ENCODE results near the gene HTRA1.

Gene HTRA1

DNA sequence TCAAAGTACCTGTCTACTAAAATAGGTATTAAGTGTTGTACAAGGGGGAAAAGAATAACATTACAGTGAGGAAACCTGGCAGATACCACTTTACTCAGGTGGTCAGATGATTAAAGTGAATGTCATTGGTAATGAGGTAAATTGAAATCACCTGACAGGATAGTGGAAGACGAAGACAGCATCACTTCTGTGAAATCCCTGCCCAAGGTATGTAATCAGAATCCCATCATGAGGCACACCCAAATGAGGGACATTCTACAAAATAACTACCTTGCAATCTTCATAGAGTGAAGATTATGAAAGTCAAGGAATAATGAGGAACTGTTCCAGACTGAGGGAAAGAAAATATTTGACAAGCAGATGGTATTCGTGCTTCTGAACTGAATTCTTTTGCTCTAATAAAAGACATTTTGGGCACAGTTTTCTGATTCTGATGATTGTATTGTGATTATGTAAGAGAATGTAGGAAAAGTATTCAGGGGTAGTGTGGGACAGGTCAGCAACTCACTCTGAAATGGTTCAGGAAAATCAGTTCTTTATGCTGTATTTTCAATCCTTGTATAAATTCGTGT is 40.2 kb upstream of the HTRA1 start:
- Histone ChIP-seq H3K36me3 (ENCODE audit: insufficient read depth, low read length) (no peaks in the 10 kb centered on the region), H3K79me2 (ENCODE audit: insufficient read depth, low read length) (no peaks in the 10 kb centered on the region), H3K9ac (ENCODE audit: low read length) (no peak overlapping the region), H4K20me1 (ENCODE audit: insufficient read depth, low read length) (no peaks in the 10 kb centered on the region), H3K4me3 (ENCODE audit: low read depth, low read length, poor library complexity, severe bottlenecking) (no peak overlapping the region), H3K9me3 (ENCODE audit: low read length) (no peaks in the 10 kb centered on the region), H2AFZ (ENCODE audit: low read length) (no peak overlapping the region), H3K27ac (ENCODE audit: low read depth, low read length, poor library complexity, severe bottlenecking) (no peak overlapping the region), H3K27me3 (ENCODE audit: insufficient read depth, low read length) (no peaks in the 10 kb centered on the region), H3K9me2 (ENCODE audit: low read depth, low read length) (no peaks in the 10 kb centered on the region), H3K4me2 (ENCODE audit: low read length) (no peak overlapping the region), H3F3A (ENCODE audit: insufficient read depth, low read length) (no peaks in the 10 kb centered on the region), H3K4me1 (ENCODE audit: insufficient read depth, low read length, severe bottlenecking) (no peaks in the 10 kb centered on the region)
- TF ChIP-seq, protein P1, sequence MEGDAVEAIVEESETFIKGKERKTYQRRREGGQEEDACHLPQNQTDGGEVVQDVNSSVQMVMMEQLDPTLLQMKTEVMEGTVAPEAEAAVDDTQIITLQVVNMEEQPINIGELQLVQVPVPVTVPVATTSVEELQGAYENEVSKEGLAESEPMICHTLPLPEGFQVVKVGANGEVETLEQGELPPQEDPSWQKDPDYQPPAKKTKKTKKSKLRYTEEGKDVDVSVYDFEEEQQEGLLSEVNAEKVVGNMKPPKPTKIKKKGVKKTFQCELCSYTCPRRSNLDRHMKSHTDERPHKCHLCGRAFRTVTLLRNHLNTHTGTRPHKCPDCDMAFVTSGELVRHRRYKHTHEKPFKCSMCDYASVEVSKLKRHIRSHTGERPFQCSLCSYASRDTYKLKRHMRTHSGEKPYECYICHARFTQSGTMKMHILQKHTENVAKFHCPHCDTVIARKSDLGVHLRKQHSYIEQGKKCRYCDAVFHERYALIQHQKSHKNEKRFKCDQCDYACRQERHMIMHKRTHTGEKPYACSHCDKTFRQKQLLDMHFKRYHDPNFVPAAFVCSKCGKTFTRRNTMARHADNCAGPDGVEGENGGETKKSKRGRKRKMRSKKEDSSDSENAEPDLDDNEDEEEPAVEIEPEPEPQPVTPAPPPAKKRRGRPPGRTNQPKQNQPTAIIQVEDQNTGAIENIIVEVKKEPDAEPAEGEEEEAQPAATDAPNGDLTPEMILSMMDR (IDR thresholded peaks at IDR 0.05; ENCODE audit: low read length): no peak
- no peak for TF ChIP-seq EZH2 (IDR thresholded peaks at IDR 0.05; ENCODE audit: borderline replicate concordance, low read length)

DNA sequence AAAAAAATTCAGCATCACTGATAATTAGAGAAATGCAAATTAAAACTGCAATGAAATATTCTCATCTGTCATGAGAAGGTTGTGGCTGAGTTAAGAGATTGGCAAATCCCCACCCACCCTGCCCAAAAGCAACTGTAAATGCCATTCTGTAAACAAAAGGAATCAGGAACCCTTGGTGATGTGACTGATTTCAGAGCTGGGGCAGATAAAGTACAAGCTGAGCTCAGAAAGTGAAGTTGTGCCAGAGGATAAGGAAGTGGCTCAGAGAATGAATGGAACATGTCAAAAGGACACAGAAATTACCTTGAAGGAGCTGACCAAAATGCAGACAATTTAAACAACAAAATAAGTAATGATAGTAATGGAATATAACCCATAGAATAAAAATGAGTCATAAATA is 39.6 kb upstream of the HTRA1 start:
- no peak overlapping the region for H3K4me2 ChIP-seq (ENCODE audit: low read length)
- H3K27ac ChIP-seq (ENCODE audit: low read depth, low read length, poor library complexity, severe bottlenecking): no peak overlapping the region
- H3K4me3 ChIP-seq (ENCODE audit: low read depth, low read length, poor library complexity, severe bottlenecking): no peak overlapping the region
- H3K9ac ChIP-seq (ENCODE audit: low read length): no peak overlapping the region
- no peaks in the 10 kb centered on the region for H3K9me2 ChIP-seq (ENCODE audit: low read depth, low read length)
- H3K79me2 ChIP-seq (ENCODE audit: insufficient read depth, low read length): no peaks in the 10 kb centered on the region
- no peaks in the 10 kb centered on the region for H3K4me1 ChIP-seq (ENCODE audit: insufficient read depth, low read length, severe bottlenecking)
- TF ChIP-seq, protein P1 (IDR thresholded peaks at IDR 0.05; ENCODE audit: low read length): no peak
- no peak for TF ChIP-seq EZH2 (IDR thresholded peaks at IDR 0.05; ENCODE audit: borderline replicate concordance, low read length)
- H3K36me3 ChIP-seq (ENCODE audit: insufficient read depth, low read length): no peaks in the 10 kb centered on the region
- no peak overlapping the region for H2AFZ ChIP-seq (ENCODE audit: low read length)
- H3K9me3 ChIP-seq (ENCODE audit: low read length): no peaks in the 10 kb centered on the region
- no peaks in the 10 kb centered on the region for H3F3A ChIP-seq (ENCODE audit: insufficient read depth, low read length)
- H4K20me1 ChIP-seq (ENCODE audit: insufficient read depth, low read length): no peaks in the 10 kb centered on the region
- no peaks in the 10 kb centered on the region for H3K27me3 ChIP-seq (ENCODE audit: insufficient read depth, low read length)

DNA sequence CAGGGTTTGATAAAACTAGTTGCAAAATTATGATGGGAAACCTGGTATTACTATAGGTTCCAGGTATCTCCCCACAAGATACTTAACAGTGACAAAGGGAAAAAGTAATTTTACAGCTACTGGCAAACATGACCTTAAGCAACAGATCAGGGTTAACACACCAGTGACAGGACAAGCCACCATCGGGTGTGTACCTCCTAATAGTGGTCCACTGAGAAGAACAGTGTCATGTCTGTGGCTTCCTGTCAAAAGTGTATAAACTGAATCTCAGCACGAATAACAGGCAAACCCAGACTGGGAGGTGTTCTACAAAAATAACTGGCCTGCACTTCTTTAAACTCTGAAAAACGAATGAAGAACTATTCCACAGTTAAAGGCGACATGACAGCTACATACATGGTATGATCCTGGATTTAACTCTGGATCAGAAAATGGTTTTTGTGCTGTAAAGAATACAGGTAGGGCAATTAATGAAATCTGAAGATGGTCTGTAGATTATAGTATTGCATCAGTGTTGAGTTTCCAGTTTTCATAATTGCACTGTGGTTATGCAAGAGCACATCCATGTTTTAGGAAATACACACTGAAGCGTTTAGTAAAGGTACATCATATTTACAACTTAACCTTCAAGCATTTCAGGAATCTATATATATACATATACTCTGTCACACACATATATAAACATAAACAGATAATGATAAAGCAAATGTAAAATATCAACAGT is 38.9 kb upstream of the HTRA1 start:
- H4K20me1 ChIP-seq (ENCODE audit: insufficient read depth, low read length): no peaks in the 10 kb centered on the region
- no peaks in the 10 kb centered on the region for H3K27me3 ChIP-seq (ENCODE audit: insufficient read depth, low read length)
- H3K4me1 ChIP-seq (ENCODE audit: insufficient read depth, low read length, severe bottlenecking): no peaks in the 10 kb centered on the region
- H3K4me2 ChIP-seq (ENCODE audit: low read length): no peak overlapping the region
- H3K36me3 ChIP-seq (ENCODE audit: insufficient read depth, low read length): no peaks in the 10 kb centered on the region
- H3K9me3 ChIP-seq (ENCODE audit: low read length): no peaks in the 10 kb centered on the region
- no peaks in the 10 kb centered on the region for H3F3A ChIP-seq (ENCODE audit: insufficient read depth, low read length)
- H3K27ac ChIP-seq (ENCODE audit: low read depth, low read length, poor library complexity, severe bottlenecking): no peak overlapping the region
- no peak overlapping the region for H2AFZ ChIP-seq (ENCODE audit: low read length)
- H3K79me2 ChIP-seq (ENCODE audit: insufficient read depth, low read length): no peaks in the 10 kb centered on the region
- no peak overlapping the region for H3K9ac ChIP-seq (ENCODE audit: low read length)
- no peaks in the 10 kb centered on the region for H3K9me2 ChIP-seq (ENCODE audit: low read depth, low read length)
- TF ChIP-seq EZH2 (IDR thresholded peaks at IDR 0.05; ENCODE audit: borderline replicate concordance, low read length): no peak
- TF ChIP-seq, protein P1 (IDR thresholded peaks at IDR 0.05; ENCODE audit: low read length): no peak
- H3K4me3 ChIP-seq (ENCODE audit: low read depth, low read length, poor library complexity, severe bottlenecking): no peak overlapping the region
